GM21825 (cell line): ENCODE measurements around the gene KRTAP10-7.
"Not testable (repeated sequence)": the region's sequence is repeated elsewhere in the genome, so short reads cannot be mapped to it uniquely, and the experiment has no call there.

Source experiments
- ATAC-seq: cut with Tn5 transposase; IDR thresholded peaks from one replicate; pipeline ENCODE4 v1.9.1; 2021; ENCODE audit warnings: mild to moderate bottlenecking, moderate library complexity; ENCODE audit not compliant: unreplicated experiment

KRTAP10-7 gene

GRCh38 chr21:44600118-44600978 is at the start of gene KRTAP10-7:
Gene KRTAP10-7, plus strand, starts transcription at chr21:44600597. Its CDS starts 25 bp downstream, at chr21:44600622.
- not testable (repeated sequence) for ATAC-seq

GRCh38 chr21:44550807-44551206 is 49.6 kb upstream of the KRTAP10-7 start:
- no peak for ATAC-seq

GRCh38 chr21:44551340-44551961 is 48.9 kb upstream of the KRTAP10-7 start, which contains the start of gene KRTAP10-2:
Gene KRTAP10-2, minus strand, starts transcription at chr21:44551505. Its CDS starts 47 bp downstream, at chr21:44551458.
- ATAC-seq = no peak

- ATAC-seq = no peak
These were observed 48.3 kb upstream of the KRTAP10-7 start for GRCh38 chr21:44552136-44552535.

GRCh38 chr21:44552681-44553080 is 47.7 kb upstream of the KRTAP10-7 start:
- ATAC-seq = no peak

- ATAC-seq = no peak
These were observed 45.1 kb upstream of the KRTAP10-7 start for GRCh38 chr21:44555200-44555875.

GRCh38 chr21:44556879-44557278 is 43.5 kb upstream of the KRTAP10-7 start:
- ATAC-seq = no peak

- no peak for ATAC-seq
These were observed 42.7 kb upstream of the KRTAP10-7 start for GRCh38 chr21:44557491-44558328.

- ATAC-seq = not testable (repeated sequence)
These were observed 42.1 kb upstream of the KRTAP10-7 start for GRCh38 chr21:44558329-44558675.

GRCh38 chr21:44558695-44559094 is 41.7 kb upstream of the KRTAP10-7 start, which contains the start of gene KRTAP10-3:
Gene KRTAP10-3, minus strand, starts transcription at chr21:44558795. Its CDS starts 80 bp downstream, at chr21:44558715.
- no peak for ATAC-seq

GRCh38 chr21:44564099-44564498 is 36.3 kb upstream of the KRTAP10-7 start:
- no peak for ATAC-seq

GRCh38 chr21:44564886-44565598 is 35.4 kb upstream of the KRTAP10-7 start:
- ATAC-seq = no peak

GRCh38 chr21:44566403-44566802 is 34.0 kb upstream of the KRTAP10-7 start:
- no peak for ATAC-seq

GRCh38 chr21:44567481-44568171 is 32.8 kb upstream of the KRTAP10-7 start:
- no peak for ATAC-seq

GRCh38 chr21:44568261-44568660 is 32.1 kb upstream of the KRTAP10-7 start:
- ATAC-seq = no peak

GRCh38 chr21:44568667-44569556 is 31.5 kb upstream of the KRTAP10-7 start:
- no peak for ATAC-seq

GRCh38 chr21:44569861-44570517 is 30.4 kb upstream of the KRTAP10-7 start:
- no peak for ATAC-seq

- no peak for ATAC-seq
These were observed 29.1 kb upstream of the KRTAP10-7 start for GRCh38 chr21:44571296-44571695.
